Activated effector memory CD4-positive, alpha-beta T cell treated with Interleukin-2 at 50 U/mL for 16 hours (primary cell): ENCODE results near the gene NRCAM.

Experiments used
- DNase-seq: peaks from one replicate; pipeline ENCODE4 v3.0.0-alpha.2; 2020

NRCAM gene

DNA sequence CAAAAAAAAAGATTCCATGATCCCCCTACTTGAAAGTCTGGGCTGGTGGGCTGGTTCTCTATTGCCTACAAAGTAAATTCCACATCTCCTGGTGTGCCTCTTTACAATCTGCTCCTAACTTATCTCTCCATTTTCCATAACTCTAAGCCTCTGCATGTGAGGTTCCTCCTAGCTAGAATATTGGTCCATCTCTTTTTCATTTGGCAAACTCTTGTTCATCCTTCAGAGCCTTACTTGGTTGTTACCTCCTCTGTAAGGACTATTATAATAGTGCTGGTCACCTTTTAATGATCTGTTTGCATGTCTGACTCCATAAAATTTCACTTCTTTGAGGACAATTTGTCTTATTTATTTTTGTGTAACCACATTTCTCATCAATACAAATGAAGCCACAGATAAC is 1.6 kb upstream of the NRCAM start:
- DNase-seq, result no peak

DNA sequence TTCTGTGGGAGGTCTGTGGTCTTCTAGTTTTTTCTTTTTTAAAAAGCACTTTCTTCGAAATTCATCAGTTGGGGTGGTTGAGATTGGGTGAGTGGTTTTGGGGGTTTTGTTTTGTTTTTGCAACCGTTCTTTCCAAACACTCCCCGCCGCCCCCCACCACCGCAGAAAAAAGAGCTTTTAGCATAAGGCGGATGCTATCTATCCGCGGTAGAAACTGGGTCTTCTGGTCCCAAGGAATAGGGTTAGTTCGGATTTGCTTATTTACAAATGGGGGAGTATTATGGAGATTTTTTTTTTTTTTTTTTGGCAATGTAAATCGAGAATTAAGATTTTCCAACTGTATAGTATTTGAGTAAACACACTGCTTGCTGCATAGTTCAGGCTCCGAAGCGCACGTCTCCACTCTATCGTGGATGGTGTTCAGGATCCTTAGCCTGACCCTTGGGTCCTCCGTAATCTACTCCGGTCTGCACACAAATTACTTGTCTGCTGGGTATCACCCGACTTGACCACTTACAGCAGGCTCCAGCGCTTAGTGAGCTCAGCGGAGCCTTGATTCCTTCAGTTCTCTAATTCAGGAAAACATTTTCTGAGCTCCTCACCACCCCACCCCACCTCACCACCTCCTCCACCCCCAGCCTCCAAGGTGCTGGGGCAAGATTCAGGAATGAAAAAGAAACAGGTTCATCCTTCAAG is 757 bp upstream of the NRCAM start:
- no peak for DNase-seq

DNA sequence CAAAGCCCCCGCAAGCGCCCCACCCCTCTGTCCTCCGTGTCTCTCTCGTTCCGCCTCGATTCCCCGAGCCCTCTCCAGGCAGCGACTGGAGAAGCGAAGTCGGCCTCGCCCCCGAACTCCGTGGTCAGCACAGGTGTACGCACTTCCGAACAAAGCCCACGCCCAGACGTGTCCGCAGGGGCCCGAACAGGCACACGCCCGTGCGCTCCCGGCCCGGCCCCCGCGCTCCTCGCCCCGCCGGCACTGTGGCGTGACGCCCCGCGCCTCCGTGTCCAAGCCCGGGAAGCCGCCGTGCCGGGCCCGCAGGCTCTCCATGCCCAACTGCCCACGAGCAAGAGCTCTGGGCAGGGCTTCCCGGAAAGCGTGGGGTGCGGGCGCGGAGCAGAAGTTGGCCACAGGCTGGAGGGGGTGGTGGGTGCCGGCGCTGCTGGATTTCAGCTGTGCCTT is 662 bp downstream of the NRCAM start:
- no peak for DNase-seq

DNA sequence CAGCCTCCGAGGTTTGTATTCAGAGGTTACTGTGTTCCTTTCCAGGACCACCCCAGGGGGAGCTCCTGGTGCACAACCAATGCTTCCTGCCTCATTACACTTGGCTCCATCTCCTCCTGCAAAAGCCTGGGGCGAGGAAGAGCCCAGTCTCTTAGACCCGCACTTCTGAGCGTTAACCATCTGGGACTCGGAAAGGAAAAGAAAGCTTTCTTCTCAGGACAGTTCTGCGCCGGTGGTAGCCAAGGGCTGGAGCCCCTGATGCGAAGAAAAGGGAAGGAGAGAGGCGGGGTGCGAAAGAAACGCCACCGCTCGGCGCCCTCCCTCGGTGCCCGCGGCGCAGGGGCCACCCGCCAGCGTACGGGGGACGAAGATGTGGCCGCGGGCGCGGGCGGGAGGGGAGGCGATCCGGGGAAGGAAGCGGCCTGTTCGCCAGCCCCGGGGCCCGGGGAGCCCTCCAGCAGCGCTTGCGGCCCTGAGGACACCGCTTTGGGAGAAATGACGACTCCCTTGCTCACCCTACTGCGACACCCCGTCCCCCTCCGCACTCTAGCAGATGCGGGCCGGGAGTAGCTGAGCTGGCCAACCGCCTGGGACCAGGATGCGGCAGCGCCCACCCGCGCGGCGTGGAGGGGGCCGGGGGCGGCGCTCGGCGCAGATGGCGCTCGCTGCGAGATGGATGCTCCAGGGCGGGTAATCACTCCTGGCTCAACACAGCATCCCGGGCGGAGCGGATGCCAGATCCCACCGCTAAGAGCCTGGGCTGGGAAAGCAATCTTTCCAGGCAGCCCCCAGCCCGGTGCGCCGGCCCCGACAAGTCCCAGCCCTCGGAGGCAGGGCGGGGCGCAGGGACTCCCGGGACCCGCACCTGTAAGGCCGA is 1.3 kb downstream of the NRCAM start:
- DNase-seq, result no peak

DNA sequence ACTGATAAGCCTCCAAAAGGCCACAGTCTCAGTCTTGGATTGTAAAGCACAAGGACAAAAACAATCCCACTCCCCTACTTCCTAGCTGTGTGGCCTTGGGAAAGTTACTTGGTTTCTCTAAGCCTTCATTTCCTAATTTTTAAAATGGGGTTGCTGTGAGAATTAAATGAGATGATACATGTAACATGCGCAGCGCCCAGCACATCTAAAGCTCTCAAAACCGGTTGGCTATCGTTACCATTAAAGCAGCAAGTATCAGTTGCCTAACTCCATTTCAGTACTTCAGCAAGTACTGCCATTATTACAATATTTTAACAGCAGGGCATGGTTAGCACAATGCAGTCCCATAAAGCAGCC is 1.9 kb downstream of the NRCAM start:
- no peak for DNase-seq

DNA sequence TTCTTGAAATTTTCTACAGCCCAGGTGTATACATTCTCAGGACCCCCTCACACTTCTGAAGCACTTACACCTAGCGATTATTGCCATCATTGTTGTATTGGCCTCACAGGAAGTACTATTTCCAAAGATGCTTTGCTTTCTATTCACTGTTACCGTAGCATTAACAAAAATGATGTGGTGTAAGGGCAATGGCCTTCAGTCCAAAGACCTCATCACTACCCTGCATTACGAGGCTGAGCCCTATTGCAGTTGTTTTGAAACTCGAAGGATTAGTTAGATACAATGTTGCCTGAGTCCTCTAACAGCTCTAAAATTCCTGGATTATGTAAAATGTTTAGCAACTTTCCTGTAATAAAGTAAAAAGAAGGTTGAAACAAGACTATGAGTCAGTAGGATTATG is 2.9 kb downstream of the NRCAM start:
- no peak for DNase-seq

DNA sequence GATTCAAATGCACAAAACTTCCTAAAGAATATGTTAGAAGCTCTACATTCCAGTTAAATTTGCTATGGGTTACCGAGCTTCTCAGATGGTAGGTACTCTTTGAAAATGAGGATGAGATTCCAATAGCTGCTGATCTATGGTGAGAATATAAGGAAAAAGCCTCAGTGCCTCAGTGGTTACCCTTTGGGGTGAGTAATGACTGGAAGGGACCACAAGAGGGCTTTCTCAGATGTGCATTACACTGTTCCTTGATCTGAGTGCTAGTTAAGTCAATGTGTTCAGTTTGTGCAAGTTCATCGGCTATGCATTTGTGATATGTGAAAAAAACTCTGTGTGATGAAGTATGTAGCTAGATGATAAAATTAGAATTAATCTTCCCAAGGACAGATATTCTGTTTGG is 3.5 kb downstream of the NRCAM start:
- DNase-seq, result no peak

DNA sequence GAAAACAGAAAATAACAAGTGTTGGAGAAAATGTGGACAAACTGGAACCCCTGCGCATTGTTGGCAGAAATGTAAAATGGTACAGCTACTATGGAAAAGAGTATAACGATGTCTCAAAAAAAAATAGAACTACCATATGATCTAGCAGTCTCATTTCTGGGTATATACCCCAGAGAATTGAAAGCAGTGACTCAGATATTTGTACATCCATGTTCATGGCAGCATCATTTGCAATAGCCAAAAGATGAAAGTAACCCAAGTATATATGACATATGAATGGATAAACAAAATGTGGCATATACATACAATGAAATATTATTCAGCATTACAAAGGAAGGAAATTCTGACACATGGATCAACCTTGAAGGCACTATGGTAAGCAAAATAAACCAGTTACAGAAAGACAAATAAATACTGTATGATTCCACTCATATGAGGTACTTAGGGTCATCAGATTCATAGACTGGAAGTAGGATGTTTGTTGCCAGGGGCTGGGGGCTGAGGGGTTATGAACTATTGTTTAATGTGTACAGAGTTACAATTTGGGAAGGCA is 4.9 kb downstream of the NRCAM start:
- DNase-seq, result no peak

DNA sequence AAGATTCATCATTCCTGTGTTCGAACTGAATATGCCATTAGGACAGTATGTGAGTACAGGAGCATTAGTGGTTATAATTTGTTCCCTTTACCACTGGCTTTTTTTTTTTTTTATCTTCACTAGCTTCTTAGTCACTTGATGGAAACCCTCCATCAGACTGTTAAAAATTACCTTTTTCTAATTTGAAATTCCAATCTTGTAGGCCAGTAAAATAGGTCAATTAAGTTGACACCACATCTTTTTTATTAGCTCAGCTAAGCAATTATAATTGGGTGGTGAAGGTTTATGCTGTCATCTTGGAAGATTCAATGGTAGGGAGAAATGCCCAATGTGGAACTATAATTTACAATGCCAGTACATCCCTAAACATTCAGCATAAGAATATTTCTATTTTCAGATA is 6.1 kb downstream of the NRCAM start:
- DNase-seq, result no peak

DNA sequence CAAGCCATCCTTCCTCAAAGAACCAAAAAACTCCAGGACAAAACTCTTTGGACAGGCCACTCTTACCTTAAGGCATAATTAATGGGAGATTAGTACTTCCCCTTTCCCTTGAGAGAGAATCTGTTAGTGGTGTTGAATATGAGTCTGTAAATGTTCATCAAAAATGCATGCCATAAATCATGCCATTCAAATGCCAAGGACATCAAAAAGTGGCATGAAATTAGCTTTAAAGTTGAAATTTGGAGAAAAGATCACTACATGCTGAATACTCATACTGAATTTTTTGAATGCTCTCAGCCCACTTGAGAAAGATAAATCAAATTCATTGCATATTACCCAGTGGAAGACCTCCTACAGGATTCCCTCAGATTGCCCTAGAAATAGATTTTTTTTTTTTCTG is 6.7 kb downstream of the NRCAM start:
- no peak for DNase-seq

DNA sequence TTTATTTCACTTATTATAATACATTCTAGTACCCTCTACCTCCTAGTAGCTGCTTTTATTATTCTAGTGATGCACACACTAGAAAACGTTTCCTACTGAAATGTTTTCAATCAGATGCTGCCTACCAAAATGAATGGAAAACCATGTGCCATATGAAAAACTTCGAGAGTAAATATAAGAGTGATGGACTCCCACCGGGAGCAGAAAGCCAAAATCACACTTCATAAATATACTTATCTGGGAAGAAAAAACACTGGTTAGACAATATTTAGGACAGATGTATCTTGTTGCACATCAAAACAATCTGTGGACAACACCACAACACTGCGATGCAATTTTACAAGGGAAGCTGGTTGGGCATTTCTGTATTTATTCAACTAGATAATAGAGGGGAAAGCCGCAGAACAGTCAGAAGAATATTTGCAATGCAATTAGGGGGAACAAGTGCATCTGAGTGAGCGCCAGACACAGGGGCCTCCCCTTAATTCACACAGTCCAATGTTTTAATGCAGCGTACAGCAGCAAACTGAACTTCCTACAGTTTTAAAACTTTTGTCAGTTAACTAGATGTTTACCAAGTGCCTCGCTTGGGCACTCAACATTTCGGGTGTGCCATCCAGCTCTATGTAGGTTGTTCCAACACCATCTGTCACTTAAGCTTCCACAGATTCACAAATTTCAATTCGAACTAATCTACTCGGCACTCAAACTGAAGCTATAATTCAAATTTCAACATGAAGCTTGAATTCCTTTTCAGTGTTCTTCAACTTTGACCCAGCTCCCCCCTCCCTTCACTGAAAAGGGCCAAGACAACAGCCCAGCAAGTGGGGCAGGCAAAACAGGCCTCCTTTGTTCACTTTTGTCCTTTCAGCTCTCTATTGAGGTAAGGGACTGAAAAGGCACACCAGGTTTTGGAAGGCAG is 7.4 kb downstream of the NRCAM start:
- no peak for DNase-seq

DNA sequence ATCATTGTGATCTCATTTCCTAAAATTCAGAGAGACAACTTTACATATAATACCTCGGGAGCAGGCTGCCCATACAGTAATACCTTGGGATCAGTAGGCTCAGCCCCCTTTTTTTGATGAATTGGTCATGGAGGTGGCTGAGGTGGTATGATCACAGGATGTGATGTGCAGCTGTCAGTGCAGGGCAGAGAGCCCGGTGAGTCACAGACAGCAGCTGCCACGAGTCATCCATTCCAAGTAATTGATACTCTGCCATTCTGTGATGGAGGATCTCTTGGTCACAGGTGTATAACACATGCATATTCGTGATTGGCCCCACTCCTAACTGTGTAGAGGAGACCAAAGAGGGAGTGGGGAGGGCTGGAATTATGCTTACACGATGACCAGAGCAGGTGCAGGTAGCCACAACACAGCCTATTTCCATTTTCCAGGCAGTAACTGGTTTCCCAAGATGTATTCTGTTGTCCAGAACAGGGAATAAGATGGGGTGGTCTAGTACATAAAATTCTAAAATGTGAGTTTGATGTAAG is 14.1 kb downstream of the NRCAM start:
- no peak for DNase-seq

DNA sequence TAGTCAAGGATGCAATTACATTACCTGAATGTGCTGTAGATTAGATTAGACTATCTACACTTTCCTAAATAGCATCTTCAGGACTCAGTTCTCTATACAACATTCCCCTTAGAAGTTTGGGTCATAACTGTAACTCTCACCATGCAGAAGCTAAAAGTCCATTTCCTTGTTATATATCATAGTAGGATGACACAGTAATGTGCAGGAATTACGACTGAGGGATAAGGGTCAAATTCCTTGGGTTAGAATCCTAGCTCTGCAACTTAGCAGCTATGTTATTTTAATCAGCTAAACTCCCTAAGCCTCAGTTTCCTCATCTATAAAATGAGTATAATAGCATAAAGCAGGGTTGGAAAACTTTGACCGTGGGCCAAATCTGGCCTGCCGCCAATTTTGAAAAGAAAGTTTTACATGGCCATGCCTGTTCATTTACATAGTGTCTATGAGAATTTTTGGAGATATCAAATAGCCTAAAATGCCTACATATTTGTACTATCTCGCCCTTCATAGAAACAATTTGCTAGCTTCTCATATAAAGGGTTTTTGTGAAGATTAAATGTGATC is 14.8 kb downstream of the NRCAM start:
- no peak for DNase-seq

DNA sequence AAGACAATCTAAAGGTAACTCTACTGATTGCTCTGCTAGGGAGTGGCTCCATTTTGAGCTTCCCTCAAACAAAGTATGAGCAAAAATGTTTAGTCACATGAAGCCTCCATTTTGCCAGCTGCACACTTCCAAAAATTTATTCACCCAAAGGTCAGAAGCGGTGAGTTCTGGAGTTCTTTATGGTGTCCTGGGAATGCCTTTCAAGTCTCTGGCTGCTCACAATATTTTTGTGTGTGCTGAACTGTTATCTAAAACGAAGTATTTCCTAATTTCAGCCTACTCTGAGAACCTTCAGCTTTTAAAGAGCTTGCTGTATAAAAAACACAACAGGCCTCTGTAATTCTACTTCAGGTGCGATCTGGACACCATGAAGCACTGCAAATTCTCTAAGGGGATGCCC is 15.6 kb downstream of the NRCAM start:
- no peak for DNase-seq

DNA sequence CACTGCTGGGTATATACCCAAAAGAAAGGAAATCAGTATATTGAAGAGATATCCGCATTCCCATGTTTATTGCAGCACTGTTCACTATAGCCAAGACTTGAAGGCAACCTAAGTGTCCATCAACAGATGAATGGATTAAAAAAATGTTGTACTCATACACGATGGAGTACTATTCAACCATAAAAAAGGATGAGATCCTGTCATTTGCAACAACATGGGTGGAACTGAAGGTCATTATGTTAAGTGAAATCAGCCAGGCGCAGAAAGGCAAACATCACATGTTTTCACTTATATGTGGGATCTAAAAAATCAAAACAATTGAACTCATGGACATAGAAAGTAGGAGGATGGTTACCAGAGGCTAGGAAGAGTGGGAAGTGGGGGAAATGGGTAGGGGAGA is 19.3 kb downstream of the NRCAM start:
- DNase-seq, result no peak

DNA sequence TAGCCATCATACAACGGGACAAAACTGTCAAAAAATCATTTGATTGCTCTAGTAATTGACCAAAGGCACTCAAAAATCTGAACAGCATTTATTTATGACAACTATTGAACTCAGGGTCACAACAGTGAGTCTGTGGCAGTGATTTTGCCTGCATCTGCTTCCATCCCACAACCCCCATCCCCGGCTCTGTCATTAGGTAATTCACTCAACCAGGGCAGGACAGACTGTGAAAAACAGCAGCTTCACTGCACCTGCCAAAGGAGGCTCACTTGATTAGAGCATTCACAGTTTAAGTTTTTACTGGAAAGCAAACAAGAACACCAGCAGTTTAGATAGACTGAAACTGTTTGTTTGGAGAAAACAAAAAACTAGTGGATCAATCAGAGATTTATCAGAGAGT is 22.2 kb downstream of the NRCAM start:
- no peak for DNase-seq

DNA sequence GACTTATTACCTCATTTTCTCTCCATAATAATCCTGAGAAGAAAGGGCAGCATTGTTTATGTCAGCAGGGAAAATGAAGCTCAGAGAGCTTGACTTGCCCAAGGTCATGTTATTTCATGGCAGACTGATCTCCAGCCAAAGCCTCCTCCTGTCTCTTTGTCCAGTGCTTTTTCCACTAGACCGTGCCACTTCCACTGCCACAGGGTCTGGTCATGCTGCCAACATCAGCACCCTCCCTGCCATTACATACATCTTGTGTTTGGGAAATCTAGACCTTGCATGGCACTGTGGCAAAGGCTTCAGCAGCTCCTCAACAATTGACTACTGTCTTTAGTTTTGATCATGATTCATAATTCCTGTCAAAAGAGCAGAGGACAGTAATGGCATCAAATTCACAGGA is 25.1 kb downstream of the NRCAM start:
- DNase-seq, result no peak

DNA sequence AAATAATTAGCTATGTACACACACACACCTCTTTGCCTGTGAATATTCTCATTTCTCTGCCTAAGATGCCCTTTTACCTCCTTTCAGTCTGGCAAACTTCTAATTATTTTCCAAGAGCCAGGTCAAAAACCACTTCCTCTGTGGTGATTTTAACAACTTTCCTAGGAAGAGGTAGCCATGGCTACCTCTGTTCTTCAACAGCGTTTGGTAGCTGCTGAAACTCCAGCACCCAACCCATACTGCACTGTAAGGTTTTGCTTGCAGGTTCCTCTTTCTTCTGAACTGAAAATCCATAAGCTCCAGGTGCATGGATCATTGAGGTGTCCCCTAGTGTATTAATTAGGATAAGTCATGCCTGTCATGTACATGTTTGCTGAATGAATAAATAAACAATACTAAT is 25.6 kb downstream of the NRCAM start:
- no peak for DNase-seq

DNA sequence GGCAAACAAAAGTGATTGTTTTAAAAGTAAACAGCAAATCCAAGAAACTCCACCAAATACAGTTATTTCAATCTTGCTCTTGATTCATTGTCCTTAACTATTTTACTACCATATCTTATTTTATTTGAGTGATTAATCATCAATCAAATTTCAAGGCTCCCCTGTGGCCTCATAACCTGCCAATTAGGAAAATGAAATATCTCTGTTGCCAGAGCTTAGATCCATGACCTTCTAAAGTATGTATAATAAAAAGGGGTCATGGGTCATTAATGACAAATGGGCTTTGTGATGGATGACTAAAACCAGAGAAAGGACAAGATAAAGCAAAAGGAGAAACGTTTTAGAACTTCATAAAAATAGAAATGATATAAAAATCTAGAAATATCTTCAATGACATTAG is 28.5 kb downstream of the NRCAM start:
- DNase-seq, result no peak

DNA sequence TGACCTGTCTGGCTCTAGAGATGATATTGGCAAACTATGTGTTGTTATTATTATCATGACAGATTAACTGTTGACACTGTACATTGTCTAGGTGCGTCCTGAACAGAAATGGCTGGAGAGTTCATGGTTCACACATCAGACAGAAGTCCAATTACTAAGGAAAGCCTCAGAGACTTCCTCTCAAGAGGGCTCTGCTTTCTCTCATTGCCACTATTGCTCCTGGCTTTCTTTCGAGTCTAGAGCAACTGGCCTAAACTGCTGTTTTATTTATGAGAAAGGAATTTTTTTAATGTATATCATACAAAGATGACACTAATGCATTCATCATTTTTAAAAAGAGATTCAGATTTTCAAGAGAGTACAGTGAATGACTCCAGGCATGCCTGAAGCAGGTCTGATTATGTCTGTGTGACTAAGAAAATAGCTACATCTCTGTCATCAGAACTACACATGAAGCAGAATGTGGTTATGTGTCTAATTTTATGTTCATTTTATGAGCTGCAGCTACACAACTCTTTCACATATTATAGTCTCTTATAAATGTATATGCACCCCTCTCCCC is 30.4 kb downstream of the NRCAM start:
- no peak for DNase-seq

DNA sequence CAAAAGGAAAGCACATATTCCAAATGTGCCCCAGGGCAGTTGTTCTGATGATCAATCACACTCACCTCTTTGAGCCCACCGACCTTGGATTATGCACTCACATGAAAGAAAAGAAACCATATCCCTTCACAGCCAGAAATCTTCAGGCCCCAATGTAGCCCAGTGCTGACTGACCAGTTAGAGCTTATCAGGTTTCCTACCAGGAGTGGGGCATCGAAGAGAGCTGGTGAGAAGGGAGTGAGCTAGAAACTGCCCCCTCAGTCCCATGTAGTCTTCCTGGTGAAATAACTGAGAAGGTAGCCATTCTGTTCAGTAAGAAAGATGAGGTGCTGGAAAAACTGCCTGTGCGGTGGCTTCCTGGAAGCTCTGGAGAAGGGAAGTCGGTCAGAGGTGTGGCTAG is 32.2 kb downstream of the NRCAM start:
- DNase-seq, result no peak
